ENCODE results near the gene GPR35. TPM values are rescaled to one million over a fixed set of nuclear protein-coding genes. Genes with fewer than 3 reads are reported as not detected.

GPR35 gene
- total and polyA plus RNA-seq, 2 donors (not counting 3 experiments of a cell fraction or from before 2014, with no cell fraction given), result 0.18 to 0.33 TPM

GRCh38 chr2:240622060-240622411 lies 3.2 kb upstream of the GPR35 start:
- no peak for DNase-seq (ENCODE audit: low read depth, low spot score)
- Histone ChIP-seq H2AFZ (ENCODE audit: low read depth, low read length) (no peak overlapping the region), H3K9me3 (replicated peaks; ENCODE audit: control insufficient read depth, insufficient read depth, low read length) (no peaks in the 10 kb centered on the region), H3K79me2 (ENCODE audit: control insufficient read depth, insufficient read depth, low read length) (no peaks in the 10 kb centered on the region), H3K4me3 (replicated peaks in 1 of 3; ENCODE audit: insufficient read depth in 1 of 3, low read depth in 1 of 3, low read length in 3 of 3) (no peak overlapping the region), H4K20me1 (replicated peaks; ENCODE audit: control insufficient read depth, extremely low read depth, insufficient read depth, low read length) (no peaks in the 10 kb centered on the region), H3K27ac (ENCODE audit: insufficient read depth, low read depth, low read length) (no peak overlapping the region), H3K4me2 (ENCODE audit: insufficient read depth, low read length) (no peak overlapping the region), H3K9ac (replicated peaks; ENCODE audit: extremely low read depth, insufficient read depth, low read length) (no peak overlapping the region), H3K9me1 (replicated peaks; ENCODE audit: control insufficient read depth, extremely low read depth, insufficient read depth, low read length) (no peaks in the 10 kb centered on the region), H3K27me3 (ENCODE audit: control insufficient read depth in 2 of 2, insufficient read depth in 2 of 2, low read length in 2 of 2) (no peaks in the 10 kb centered on the region), H3K4me1 (ENCODE audit: control insufficient read depth, extremely low read depth, insufficient read depth, low read length) (no peaks in the 10 kb centered on the region), H3K36me3 (ENCODE audit: control insufficient read depth in 2 of 2, extremely low read depth in 1 of 2, insufficient read depth in 2 of 2, low read length in 2 of 2) (no peaks in the 10 kb centered on the region)
- FAIRE-seq, result no peak
- no TSS peak for BruUV-seq (replicated peaks)
- ChIA-PET POLR2A (no interaction called here), CTCF (no interaction called here)
- TF ChIP-seq GATA2 (IDR thresholded peaks at IDR 0.05; ENCODE audit: insufficient read depth, insufficient read length, low read depth, low read length) (no peak), MAX (IDR thresholded peaks at IDR 0.05; ENCODE audit: insufficient read depth, insufficient read length) (no peak), CTCF (IDR thresholded peaks at IDR 0.05; ENCODE audit: extremely low read depth in 1 of 2, insufficient read depth in 1 of 2, low read depth in 1 of 2, low read length in 2 of 2) (no peak), FOS (IDR thresholded peaks at IDR 0.05; ENCODE audit: borderline replicate concordance, insufficient read depth, low read length) (no peak), POLR2AphosphoS5 (IDR thresholded peaks at IDR 0.05; ENCODE audit: insufficient read depth, low read depth, low read length) (no peak)
- dilution Hi-C loops (cut with MboI; ENCODE audit: extremely low pct_ligation_motif_present, low sequenced_read_pairs), result no loop called here
- intact Hi-C loops (cut with micrococcal nuclease), result no loop called here

Data from endothelial cell of umbilical vein (primary cell).